Hematopoietic multipotent progenitor cell treated with erythropoietin and hydrocortisone succinate and interleukin-3 and kit ligand, for 6 days (in vitro differentiated cells): ENCODE data around the gene GLP2R.

Experiments
- DNase-seq: peaks from one replicate; pipeline ENCODE4 v3.0.0-alpha.2; 2015

The GLP2R gene

GRCh38 chr17:9926150-9926804 lies 100.6 kb downstream of the GLP2R start:
- no peak for DNase-seq

DNA sequence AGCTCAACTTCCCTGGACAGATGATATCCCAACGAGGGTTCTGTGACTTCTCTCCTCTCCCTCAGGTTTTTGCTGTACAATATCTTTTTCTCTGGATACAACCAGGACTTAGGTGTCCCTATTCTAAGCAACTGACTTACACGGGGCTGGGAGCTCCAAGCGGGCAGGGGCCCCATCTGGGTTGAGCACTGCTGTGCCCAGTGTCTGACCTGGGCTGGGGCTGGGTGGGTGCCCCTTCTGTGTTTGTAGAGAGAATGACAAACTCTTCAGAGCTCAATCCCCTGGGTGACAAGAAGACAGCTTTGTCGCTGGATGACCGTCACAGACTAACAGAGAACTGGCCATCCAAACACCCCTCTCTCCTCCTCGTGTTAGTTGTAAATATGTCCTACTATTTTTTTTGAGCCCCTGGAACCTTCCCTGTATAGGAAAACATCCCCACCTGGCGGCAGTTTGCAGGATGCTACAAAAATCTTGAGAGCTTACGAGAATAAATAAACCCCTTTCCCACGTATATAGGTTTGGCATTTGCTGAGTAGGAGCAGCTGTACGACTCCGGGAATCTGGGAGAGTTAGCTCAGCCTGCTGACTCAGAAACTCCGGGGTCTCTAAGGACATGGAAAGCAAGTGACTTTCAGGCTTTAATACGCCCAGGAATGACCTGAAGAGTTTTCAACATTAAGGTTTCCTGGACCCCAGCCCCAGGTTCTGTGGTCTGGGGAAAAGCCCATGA lies 103.0 kb downstream of the GLP2R start:
- peak; percentile 28 for DNase-seq

DNA sequence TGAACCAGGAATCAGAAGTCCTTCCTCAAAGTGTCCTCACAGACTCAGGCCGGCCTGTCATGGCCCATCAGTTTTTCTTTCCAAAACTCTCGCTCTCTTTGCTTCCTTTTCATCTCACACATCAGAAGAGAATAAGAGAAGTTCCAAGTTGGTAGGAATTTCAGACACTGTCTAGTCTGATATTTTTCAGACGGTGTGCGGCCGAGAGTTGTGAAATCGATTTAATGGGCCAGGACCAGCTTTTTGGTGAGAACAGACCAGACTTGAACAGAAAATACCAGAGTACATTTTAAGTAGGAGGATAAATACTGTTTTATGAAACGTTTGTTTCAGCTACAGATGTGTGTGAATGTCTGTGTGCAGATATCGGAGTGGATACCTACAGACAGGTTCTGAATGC lies 104.1 kb downstream of the GLP2R start:
- DNase-seq = no peak

DNA sequence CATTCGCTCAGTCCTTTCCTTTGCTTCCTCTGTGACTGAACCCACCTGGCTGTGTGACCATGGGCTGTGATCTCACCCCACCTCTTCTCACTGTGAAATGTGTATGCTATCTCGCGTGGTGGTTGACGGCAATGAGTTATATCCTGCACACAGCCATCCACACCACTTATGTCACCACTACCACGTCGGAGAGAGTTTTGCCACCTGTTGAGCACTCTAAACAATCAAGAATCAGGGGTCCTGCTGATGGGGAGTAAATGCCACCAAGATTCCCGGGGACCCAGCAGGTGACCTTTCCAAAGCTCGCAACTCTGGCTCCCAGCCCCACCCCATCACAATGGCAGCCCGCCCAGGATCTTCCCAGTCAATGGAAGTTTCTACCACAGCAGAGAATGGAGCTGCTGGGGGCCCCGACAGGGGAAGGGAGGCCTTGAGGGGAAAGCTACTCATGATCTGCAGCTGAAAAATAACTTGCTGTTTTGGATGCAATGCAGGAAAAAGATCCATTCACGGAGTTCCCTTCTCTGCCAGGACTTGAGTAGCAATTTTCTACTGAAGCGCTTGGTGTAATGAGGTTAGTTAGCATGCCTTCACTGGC lies 105.5 kb downstream of the GLP2R start:
- DNase-seq = no peak

GRCh38 chr17:9932491-9932890 lies 106.8 kb downstream of the GLP2R start:
- no peak for DNase-seq

DNA sequence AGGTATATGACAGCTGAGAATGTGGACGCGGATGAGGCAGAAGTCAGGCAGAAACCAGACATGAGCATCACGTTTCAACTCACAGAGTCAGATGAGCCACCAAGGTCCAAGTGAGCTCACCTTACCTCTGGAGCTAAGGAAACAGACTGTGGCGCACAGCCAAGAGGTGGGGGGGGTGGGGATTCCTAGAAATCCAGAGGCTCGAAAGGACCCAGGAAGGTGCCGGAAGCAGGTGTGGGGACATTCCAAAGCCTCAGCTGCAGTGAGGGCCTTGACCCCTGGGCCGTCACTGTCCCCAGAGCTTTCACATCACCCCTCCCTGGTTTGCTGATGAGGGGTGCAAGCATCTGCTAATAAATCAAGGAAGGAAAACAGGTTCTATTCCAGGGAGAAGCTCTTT lies 108.6 kb downstream of the GLP2R start:
- no peak for DNase-seq

GRCh38 chr17:9935408-9935807 lies 109.7 kb downstream of the GLP2R start:
- no peak for DNase-seq

DNA sequence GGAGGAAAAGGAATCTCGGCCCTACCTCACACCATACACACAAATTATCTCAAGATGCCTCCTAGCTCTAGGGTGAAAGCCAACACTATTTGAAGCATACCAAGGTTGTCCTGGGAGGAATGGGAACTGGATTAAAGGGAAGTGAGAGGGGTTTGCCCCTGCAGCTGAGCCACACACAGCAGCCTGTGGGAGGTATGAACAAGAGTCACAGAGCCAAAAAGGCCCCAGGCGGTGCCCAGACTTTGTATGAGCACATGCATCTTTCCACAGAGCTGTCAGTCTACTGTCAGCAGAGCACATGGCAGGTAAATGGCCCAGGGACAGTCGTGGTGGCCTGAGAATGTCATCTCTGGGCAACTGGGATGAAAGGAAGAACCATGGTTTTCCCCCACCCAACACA lies 110.4 kb downstream of the GLP2R start:
- no peak for DNase-seq

DNA sequence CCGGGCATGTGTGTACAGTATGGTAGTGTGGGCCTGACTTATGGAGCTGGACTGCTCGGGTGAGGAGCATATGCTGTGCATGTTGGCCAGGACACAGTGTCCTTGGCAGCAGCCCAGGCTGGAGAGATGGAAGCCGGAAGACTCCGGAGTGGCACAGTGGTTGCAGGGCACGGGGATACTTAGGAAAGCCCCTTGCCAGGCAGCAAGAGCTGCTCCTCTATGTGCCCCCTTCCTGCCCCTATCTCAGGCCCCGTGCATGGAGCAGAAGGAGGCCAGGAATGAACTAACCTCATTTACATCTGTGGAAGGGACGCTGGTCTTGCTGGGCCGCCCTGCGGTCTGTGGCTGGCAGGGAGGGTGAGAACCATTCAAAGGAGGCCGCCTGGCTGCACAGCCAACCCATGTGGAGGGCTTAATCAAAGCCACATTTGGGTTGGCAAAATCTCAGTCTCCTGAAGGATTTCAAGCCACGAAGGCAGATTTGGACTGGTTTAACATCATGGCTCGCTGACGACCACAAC lies 111.6 kb downstream of the GLP2R start:
- no peak for DNase-seq

GRCh38 chr17:9937901-9938300 lies 112.2 kb downstream of the GLP2R start:
- no peak for DNase-seq

- no peak for DNase-seq
Measured at GRCh38 chr17:9938764-9939163, 113.0 kb downstream of the GLP2R start.

- DNase-seq = no peak
Measured at GRCh38 chr17:9940841-9941240, 115.1 kb downstream of the GLP2R start.

DNA sequence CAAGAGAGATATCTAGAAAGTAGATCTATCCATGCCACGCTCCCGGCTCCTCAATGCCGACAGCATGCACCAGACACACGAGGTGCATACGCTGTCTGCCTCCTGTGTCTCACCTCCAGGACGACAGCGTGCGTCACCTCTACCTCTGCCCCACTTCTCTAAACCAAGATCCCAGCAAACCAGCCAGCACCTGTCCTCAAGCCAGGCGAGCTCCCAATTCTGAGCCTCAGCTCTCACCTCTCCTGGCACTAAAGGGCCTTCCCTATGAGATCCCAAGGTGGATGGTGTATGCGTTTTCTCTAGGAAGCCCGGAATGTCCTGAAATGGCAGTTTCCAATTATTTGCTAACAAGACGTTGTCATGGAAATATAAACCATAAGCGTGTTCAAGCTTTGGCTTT lies 115.6 kb downstream of the GLP2R start:
- DNase-seq = no peak
